HG02588 (cell line): ENCODE results near the gene COL20A1.
"Not testable (repeated sequence)": the region's sequence is repeated elsewhere in the genome, so short reads cannot be mapped to it uniquely, and the experiment has no call there.

ENCODE experiments used
- ATAC-seq: cut with Tn5 transposase; IDR thresholded peaks from one replicate; pipeline ENCODE4 v1.9.1; 2021; ENCODE audit warnings: mild to moderate bottlenecking, moderate library complexity; ENCODE audit not compliant: unreplicated experiment

COL20A1 gene

DNA sequence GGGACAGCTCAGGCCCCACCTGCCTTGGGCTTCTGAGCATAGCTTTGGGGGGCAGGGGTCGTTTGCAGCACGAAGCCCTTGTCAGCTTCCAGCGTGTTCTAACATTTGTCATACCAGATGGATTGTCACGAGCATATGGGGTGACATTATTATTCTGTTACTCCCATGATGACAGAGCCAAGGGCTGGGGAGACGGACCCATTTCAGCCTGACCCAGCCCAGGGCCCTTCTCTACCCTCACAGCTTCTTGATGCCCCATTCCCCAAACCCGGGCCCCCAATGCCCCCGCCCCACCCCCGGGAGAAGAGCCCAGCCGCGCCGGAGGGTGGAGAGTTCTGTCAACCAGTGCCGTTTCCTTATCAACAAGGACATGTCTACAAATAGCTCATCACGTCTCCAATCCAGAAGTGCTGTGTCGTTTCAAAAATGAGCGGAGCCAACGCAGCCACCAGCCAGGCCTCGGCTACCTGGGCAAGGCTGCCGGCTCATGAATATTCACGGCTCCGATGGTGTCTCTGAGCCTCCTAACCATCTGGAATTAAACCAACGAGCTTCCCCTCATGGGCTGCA, 77.7 kb downstream of the COL20A1 start:
- no peak for ATAC-seq

DNA sequence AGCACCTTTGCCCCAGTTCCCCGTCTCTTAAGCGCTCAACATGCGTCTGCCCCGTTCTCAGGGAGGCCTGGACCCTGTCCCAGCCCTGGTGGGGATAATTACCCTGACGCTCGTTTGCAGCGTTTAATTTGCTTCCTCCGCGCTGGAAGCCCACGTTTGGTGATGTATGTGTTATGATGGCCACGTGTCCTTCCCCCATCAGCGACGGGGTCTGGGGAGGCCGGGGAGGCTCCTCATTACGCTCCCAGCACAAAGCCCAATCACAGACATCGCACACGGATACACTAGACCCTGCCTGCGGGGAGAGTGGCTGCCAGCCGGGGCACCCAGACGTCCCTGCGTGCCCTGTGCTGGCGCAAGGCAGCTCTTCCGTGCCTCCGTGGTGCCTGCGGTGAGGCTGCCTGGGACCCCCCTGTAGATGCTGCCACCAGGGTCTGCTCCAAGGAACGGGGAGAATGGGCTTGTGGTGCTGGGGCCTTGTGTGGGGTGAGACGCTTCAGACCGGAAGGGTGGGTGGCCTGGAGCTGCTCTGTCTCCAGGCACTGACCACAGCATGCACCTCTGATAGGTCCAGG, 78.4 kb downstream of the COL20A1 start:
- no peak for ATAC-seq

DNA sequence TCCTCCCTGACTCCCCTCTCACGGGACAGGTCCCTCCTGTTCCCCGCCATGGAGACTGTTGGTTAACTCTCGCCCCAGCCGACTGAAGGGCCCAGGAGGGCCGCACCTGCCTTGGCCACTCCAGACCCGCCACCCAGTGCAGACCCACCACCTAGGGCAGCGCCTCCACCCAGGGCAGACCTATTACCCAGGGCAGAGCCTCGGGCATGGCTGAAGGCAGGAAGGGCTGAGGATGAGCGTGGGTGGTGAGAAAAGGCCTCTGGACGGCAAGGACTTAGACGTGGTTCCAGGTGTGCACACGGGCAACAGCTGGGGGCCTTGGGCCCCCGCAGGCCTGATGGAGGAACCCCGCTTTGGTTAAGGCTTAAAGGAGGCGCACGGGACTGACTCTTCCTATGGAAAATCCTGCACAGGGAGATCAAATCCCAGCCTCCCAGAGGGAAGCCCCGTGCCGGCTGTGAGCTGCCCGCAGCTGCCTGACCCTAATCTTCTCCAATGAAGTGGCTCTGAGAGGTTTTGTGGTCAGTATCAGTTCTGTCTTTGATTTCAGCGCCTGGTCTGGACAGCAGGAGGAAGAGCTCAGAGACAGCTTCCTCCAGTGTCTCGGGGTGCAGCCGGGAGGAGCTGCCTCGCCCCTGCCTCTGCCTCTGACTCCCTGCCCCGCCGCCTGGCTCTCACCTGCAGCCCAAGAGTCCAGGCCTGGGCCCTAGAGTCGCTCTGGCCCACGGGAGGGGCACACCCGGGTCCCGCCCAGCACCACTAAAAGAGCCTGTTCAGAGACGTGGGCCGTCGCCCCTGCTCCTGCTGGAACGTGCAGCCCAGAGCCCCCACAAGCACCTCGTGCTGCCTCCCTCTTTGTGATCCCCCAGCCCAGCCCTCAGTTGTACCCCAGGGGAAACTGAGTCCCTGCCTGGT, 80.2 kb downstream of the COL20A1 start:
- no peak for ATAC-seq

DNA sequence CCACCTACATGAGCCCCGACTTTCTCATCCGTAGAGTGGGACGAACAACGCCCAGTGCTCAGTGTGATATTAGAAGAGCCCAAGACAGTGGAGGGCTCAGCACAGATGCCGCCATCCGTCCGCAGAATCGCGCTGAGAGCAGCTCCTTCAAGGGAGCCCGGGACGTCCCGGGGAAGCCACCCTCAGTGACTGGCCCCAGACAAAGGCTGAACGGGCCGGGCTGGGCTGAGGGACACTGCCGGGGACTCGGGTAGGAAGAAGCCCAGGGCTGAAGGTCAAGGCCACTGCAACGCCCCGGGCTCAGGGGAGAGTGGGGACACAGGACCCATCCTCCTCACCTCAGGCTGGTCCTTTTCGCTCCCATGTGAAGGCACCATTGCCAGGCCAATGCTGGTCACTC, 81.0 kb downstream of the COL20A1 start:
- ATAC-seq, result no peak

DNA sequence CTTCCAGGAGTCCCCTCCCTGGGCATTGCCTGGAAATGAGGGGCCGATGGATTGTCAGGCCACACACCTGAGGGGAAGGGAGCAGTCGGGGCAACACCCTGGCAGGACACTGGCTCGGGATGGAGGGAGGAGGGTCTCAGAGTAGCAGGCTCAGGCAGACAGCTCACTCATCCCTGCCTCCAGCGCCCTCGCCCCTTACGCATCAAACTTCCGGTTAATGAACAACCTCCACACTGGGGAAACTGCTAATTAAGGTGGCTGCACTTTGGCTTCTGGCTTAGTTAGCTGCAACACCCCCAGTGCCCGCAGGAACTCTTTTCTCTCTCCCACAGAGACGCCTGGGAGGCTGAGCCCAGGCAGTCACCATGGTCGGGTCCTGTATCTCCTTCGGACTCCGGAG, 81.5 kb downstream of the COL20A1 start:
- ATAC-seq, result no peak

DNA sequence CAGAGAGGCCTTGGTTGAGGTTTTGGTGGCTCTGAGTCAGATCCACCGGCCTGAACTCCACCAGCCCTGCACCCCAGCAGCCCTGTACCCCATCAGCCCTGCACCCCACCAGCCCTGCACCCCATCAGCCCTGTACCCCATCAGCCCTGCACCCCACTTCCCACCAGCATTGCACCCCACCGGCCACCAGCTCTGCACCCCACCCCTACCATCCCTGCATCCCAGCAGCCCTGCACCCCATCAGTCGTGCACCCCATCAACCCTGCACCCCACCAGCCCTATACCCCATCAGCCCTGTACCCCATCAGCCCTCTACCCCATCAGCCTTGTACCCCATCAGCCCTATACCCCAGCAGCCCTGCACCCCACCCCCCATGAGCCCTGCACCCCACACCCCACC, 82.5 kb downstream of the COL20A1 start:
- no peak for ATAC-seq

DNA sequence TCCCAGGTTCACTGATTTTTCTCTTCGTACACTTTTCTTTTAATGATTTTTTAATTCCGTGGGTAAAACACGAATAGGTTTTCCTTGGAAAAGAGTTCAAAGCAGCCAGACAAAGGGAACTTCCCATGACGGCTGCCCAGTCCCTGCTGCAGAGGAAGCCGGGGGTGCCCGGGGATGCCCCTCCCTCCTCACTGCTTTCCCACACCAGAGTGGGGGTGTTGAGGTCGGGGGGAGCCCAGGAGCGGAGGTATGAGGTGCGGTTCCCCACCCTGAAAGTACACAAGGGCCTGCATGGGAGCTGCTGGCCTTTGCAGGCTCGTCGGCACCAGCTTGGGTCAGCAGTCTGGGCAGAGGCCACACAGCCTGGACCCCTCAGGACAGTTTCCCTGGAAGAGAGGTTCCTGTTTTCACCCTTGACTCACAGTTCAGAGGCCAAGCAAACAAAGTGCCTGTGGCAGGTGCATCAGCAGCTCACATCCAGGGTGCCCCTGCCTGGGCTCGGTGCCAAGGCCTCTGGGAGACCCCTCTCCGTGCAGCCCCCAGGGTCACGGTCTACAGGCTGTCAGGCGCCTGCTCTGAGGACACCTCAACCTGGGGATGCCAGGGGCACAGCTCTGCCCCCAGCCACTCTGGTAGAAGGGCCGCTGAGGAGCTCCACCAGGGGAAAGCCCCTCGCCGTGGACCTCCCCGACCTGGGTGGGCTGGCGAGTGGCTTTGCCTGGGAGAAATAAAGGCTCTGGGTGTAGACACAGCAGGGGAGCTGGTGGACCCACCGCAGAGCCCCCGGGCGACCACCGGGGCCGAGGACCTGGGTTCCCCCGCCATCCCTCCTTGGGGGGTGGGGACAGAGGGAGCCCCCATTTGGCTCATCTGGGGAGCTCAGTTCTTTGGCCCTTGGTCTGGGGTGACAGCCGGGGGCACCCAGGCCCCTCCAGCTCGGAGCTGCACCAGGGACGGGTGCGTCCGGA, 83.6 kb downstream of the COL20A1 start:
- ATAC-seq, result no peak

DNA sequence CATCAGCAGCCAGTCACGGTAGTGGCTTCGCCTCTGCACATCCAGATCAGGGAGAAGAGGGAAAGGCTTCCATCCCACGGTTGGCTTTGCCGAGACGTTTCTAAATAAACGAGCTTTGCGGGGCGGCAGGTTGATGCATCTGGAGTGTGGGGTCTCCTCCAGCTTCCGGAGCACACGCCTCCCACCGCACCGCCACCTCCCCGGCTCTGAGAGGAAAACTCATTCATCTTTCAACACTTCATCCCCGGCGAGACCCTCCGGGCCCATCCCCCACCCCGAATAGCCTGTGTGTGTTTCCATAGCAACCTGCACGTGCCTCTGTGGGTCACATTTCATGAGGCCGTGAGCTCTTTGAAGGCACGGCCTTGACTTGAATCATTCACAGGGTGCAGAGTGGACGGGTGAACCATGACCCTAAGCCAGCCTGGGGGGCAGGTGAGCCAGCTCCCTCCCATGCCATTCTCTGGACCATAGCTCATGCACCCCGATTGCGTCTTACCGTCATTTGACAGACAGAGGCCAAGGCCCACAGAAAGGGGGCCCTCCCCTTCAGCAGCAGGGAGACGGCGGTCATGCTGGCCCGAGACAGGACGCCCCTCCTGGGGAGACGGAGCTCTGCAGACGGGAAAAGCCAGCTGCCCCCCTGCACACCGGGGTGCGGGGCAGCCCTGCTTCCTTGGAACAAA, 84.4 kb downstream of the COL20A1 start:
- ATAC-seq, result no peak

DNA sequence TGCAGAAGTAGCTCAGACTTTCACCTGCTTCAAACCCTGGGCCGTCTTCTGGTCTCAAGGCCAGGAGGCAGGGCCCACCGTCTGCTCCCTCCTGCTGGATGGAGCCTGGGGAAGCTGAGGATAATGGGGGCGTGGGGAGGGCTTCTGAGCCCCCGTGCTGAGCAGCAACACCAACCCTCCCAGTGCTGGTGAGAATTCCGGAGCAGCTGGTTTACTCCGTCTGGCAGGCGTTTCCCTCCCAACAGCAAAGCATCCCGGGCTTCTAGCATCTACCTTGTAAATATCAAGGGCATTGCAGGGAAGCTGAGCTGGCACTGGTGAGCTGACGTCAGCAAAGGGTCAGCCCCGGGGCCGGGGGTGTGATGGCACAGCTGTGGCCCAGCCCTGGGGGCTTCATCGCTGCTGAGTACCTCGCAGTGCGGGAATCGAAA, 85.0 kb downstream of the COL20A1 start:
- no peak for ATAC-seq

DNA sequence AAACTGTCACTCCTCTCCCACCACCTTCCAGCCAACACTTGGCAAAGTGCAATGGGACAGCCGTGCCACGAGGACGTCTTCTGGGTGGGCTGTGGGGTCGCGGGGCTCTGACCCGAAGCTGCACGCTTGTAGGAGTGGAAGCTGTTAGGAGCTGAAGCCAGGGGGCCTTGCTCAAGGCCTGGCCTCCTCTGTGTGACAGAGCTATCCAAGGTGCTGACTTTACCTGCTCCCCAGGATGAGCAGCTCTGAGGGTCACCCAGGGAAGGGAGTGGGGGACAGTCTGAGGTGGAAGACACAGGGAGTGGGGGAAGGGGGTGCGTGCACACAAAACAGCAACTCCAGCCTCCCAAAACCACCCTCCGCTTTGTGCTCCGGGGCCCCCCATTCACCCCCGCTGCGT, 85.6 kb downstream of the COL20A1 start:
- no peak for ATAC-seq

DNA sequence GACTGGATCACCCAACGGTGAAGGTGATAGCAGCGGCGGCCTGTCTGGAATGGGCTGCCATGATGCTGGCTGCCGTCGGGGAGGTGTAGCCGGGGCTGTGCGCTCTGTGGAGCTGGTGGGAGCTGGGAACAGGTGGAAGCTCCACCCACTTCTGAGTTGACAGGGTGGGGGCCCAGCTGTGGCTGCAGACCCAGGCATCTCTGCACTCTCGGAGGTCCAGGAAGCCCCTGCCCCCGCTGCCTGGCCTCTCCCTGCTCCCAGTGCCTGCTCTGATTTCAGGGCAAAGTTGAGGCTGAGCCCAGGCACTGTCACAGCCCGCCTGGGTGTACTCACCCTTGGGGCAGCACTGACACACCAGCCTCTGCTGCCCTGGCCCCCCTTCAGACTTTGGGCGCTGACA, 86.3 kb downstream of the COL20A1 start:
- no peak for ATAC-seq

DNA sequence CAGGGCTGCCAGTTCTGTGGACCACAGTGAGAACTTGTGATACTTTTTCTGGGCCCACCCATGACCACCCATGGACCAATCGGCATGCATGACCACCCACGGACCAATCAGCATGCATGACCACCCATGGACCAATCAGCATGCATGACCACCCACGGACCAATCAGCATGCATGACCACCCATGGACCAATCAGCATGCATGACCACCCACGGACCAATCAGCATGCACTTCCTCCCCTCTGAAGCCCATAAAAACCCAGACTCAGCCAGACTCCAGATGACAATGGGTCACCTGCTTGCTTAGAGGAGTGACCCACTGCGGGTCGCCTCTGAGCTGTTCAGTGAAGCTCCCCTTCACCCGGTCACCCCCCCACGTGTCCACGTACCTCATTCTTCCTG, 86.9 kb downstream of the COL20A1 start:
- ATAC-seq, result not testable (repeated sequence)

DNA sequence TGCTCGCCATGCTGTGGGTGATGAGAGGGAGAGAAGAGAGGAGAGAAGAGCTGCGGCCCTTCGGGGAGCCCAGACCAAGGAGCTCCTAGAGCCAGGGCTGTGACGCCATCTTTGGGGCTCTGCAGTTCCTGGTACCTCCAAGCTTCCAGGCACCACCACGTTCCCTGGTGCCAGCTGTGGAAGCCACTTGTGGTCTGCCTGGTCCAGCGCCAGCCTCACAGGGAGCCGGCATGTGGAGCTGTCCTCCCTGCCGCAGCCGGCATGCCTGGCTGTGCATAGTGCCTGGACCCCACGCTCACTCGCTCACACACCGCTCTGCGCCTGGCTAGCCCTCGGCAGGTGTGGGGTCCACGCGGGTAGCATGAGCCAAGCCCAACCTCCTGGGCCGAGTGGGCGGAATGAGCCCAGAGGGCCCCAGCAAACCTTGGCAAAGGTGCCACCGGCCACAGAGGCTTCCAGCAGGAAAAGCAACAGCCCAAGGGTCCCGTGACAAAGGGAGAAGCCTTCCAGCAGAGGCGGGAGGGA, 87.4 kb downstream of the COL20A1 start:
- ATAC-seq, result no peak

DNA sequence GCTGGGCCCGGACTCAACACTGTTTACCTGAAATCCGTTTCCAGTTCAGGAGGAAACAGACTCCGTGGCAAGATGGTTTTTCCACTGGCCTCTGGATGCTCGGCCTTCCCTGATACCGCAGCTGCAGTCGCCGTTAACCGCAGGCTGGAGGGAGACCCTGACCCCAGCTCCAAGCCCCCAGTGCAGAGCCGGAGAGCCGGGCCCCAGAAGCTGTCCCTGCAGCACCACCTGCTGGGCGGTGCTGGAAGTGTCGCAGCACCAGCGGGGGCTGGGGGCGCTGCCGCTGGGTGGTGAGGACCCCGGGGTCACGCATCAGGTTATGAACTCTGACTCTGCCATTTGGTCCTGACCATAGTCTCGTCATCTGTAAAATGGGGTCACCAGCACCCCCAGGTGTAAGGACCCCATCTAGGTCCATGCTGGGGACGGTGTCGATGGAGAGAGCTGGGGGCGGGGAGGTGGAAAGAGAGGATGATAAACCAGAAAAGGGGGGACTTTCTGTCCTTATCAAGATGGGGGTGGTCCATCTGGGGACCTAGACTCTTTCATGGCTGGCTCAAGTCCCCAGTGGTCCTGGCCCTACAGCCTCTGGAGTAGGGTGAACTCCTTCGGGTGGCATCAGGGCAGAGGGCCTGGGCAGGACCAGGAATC, 88.9 kb downstream of the COL20A1 start:
- no peak for ATAC-seq

DNA sequence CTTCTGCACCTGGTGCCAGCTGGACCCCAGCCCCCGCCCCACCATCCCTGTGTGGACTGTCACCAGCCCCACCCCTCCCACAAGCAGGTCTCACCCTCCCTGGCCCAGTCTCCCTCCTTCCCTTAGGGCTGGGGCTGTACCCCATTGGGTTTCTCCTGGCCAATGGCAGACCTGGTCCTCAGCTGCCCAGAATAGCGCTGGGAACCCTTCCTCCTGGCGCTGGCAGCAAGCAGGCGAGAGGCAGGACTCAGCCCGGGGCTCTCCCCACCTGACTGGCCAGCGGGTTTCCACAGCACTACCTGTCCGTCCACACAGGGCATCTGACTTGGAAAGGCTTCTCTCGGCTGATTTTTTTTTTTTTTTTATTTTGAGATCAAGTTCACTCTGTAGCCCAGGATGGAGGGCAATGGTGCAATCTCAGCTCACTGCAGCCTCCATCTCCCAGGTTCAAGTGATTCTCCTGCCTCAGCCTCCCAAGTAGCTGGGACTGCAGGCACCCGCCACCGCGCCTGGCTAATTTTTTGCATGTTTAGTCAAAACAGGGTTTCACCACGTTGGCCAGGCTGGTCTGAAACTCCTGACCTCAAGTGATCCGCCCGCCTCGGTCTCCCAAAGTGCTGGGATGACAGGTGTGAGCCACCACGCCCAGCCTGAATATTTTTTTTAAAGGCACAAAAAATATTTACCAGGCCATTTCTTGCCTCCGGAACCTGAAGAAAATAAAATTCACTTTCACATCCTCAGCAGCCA, 89.7 kb downstream of the COL20A1 start:
- ATAC-seq, result no peak

DNA sequence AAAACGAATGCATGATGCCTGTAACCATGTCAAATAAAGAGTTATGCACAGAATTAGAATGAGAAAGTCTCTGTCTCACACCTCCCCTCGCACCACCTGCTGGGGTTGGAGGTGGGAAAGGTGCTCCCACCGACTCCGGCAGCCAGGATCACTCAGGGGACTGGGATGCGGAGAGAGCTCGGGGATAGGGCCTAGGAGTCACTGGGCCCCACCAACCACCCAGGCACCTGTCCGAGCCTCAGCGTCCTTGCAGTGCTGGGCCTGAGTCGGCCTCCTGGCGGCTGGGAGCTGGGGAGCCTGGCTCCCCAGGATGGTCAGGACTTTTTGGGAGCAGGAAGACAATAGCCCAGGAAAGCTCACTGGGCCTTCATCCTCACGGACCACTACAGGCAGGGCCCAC, 90.6 kb downstream of the COL20A1 start:
- ATAC-seq, result no peak

DNA sequence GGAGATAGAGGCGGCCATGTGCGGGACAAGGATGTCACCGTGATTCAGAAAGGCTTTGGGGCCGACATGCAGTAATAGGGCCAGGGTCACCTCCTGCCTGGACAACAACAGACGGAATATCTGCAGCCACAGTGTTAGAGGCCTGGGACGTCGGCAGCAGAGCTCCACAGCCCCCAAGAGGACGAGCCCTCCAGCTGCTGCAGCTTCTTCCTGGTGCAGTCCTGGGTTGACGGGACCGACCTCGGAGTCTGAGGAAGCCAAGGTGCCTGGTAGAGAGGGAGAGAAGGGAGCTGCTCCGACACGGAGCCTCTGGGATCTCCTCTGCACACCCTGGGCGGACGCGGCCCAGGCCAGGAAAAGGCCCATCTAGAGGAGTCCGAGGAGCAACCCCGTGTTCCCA, 91.3 kb downstream of the COL20A1 start:
- no peak for ATAC-seq
